Measurements from ENCODE around the gene GRB10. TPM values are rescaled to one million over a fixed set of nuclear protein-coding genes. Genes with fewer than 3 reads are reported as not detected.
A peak's percentile ranks its signal among the peaks of the same experiment; 100 is the strongest.

Gene GRB10
- total RNA-seq, 1 donor from 2014 or later: 48.6 TPM

- no peaks in the 10 kb centered on the region for H3K9me3 ChIP-seq
- H3K27ac ChIP-seq: peak overlapping the region; percentile 73
- peaks cover 0 to 5% of the 10 kb centered on the region in 2 donors for H3K36me3 ChIP-seq
- no peak for TF ChIP-seq POLR2A (IDR thresholded peaks at IDR 0.05)
- TF ChIP-seq CTCF (IDR thresholded peaks at IDR 0.05): no peak
- TF ChIP-seq POLR2AphosphoS5 (IDR thresholded peaks at IDR 0.05; ENCODE audit: insufficient read depth in 1 of 2, low read depth in 1 of 2): no peak
- H3K27me3 ChIP-seq: no peaks in the 10 kb centered on the region
- H3K4me3 ChIP-seq: no peak overlapping the region
- intact Hi-C loops (cut with DNase I): no loop called here
- DNase-seq (ENCODE audit: extremely low spot score in 2 of 2): no peak
- peaks cover 56% of the 10 kb centered on the region for H3K4me1 ChIP-seq
Observed at GRCh38 chr7:50667338-50667737, 115.4 kb downstream of the GRB10 start.

GRCh38 chr7:50666124-50666496 is 116.6 kb downstream of the GRB10 start:
- Histone ChIP-seq H3K27me3 (no peaks in the 10 kb centered on the region), H3K4me3 (no peak overlapping the region), H3K9me3 (no peaks in the 10 kb centered on the region), H3K4me1 (peaks cover 68% of the 10 kb centered on the region), H3K27ac (no peak overlapping the region), H3K36me3 (peaks cover 0 to 5% of the 10 kb centered on the region in 2 donors)
- no peak for DNase-seq (ENCODE audit: extremely low spot score in 2 of 2)
- no peak for TF ChIP-seq POLR2AphosphoS5 (IDR thresholded peaks at IDR 0.05; ENCODE audit: insufficient read depth in 1 of 2, low read depth in 1 of 2)
- intact Hi-C loops (cut with DNase I): no loop called here

- Histone ChIP-seq H3K4me1 (peaks cover 74% of the 10 kb centered on the region), H3K9me3 (no peaks in the 10 kb centered on the region), H3K36me3 (peaks cover 0 to 5% of the 10 kb centered on the region in 2 donors), H3K27me3 (no peaks in the 10 kb centered on the region), H3K4me3 (no peak overlapping the region), H3K27ac (no peak overlapping the region)
- TF ChIP-seq POLR2A (IDR thresholded peaks at IDR 0.05) (no peak), POLR2AphosphoS5 (IDR thresholded peaks at IDR 0.05; ENCODE audit: insufficient read depth in 1 of 2, low read depth in 1 of 2) (no peak), CTCF (IDR thresholded peaks at IDR 0.05) (no peak)
- no peak for DNase-seq (ENCODE audit: extremely low spot score in 2 of 2)
- intact Hi-C loops (cut with DNase I): no loop called here
Observed at GRCh38 chr7:50665403-50666123, 117.1 kb downstream of the GRB10 start.

- H3K9me3 ChIP-seq: no peaks in the 10 kb centered on the region
- no peak overlapping the region for H3K4me3 ChIP-seq
- H3K27ac ChIP-seq: no peak overlapping the region
- peaks cover 0 to 5% of the 10 kb centered on the region in 2 donors for H3K36me3 ChIP-seq
- H3K4me1 ChIP-seq: peaks cover 74% of the 10 kb centered on the region
- H3K27me3 ChIP-seq: no peaks in the 10 kb centered on the region
- intact Hi-C loops (cut with DNase I): no loop called here
- TF ChIP-seq CTCF (IDR thresholded peaks at IDR 0.05) (no peak), POLR2AphosphoS5 (IDR thresholded peaks at IDR 0.05; ENCODE audit: insufficient read depth in 1 of 2, low read depth in 1 of 2) (no peak), POLR2A (IDR thresholded peaks at IDR 0.05) (no peak)
- no peak for DNase-seq (ENCODE audit: extremely low spot score in 2 of 2)
Observed at GRCh38 chr7:50664937-50665336, 117.8 kb downstream of the GRB10 start.

GRCh38 chr7:50664461-50664922 is 118.2 kb downstream of the GRB10 start:
- DNase-seq (ENCODE audit: extremely low spot score in 2 of 2): no peak
- H3K4me1 ChIP-seq: peaks cover 74% of the 10 kb centered on the region

More at GRCh38 chr7:50664461-50664922, 118.2 kb downstream of the GRB10 start:
- Histone ChIP-seq H3K36me3 (peaks cover 0 to 5% of the 10 kb centered on the region in 2 donors), H3K27me3 (no peaks in the 10 kb centered on the region), H3K27ac (no peak overlapping the region), H3K9me3 (no peaks in the 10 kb centered on the region), H3K4me3 (no peak overlapping the region)
- no peak for TF ChIP-seq CTCF (IDR thresholded peaks at IDR 0.05)
- no peak for TF ChIP-seq POLR2AphosphoS5 (IDR thresholded peaks at IDR 0.05; ENCODE audit: insufficient read depth in 1 of 2, low read depth in 1 of 2)
- no peak for TF ChIP-seq POLR2A (IDR thresholded peaks at IDR 0.05)
- intact Hi-C loops (cut with DNase I): no loop called here
